Measurements from ENCODE around the gene PPP2R3B. TPM values are rescaled to one million over a fixed set of nuclear protein-coding genes. Genes with fewer than 3 reads are reported as not detected.

Gene PPP2R3B
- total and polyA plus RNA-seq, 11 donors = 60.9 to 186 (median 113) TPM

DNA sequence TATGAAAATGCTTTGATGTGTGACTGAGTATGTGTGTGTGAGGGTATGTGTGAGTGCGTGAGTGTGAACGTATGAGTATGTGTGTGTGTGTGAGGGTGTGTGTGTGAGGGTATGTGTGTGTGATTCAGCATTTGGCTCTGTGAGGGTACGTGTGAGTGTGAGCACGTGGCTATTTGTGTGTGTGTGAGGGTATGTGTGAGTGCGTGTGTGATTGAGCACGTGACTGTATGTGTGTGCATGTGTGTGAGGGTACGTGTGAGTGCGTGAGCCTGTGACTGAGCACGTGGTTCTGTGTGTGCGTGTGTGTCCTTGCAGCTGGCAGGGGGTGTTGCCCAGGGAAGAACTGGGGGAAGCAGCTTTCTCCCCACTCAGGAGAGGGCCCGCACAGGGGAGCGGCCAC, 16.1 kb upstream of the PPP2R3B start:
- H3K4me3 ChIP-seq = no peak overlapping the region
- TF ChIP-seq, protein P1, sequence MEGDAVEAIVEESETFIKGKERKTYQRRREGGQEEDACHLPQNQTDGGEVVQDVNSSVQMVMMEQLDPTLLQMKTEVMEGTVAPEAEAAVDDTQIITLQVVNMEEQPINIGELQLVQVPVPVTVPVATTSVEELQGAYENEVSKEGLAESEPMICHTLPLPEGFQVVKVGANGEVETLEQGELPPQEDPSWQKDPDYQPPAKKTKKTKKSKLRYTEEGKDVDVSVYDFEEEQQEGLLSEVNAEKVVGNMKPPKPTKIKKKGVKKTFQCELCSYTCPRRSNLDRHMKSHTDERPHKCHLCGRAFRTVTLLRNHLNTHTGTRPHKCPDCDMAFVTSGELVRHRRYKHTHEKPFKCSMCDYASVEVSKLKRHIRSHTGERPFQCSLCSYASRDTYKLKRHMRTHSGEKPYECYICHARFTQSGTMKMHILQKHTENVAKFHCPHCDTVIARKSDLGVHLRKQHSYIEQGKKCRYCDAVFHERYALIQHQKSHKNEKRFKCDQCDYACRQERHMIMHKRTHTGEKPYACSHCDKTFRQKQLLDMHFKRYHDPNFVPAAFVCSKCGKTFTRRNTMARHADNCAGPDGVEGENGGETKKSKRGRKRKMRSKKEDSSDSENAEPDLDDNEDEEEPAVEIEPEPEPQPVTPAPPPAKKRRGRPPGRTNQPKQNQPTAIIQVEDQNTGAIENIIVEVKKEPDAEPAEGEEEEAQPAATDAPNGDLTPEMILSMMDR (IDR thresholded peaks at IDR 0.05) = no peak
- TF ChIP-seq POLR2A (IDR thresholded peaks at IDR 0.05) = no peak
- WGBS, 4 donors = 89 to 93% (median 89%) methylated on average over 12 of the region's 12 CpGs
- ATAC-seq (peak in 1 of 4 donors; percentile 24), DNase-seq (no peak)
- H3K36me3 ChIP-seq = no peaks in the 10 kb centered on the region
- H3K27me3 ChIP-seq = no peaks in the 10 kb centered on the region
- H3K4me1 ChIP-seq = peaks cover 0 to 3% (median 0%) of the 10 kb centered on the region in 12 donors
- no peak overlapping the region for H3K27ac ChIP-seq
- intact Hi-C loops (cut with DNase I) = no loop called here
- no peaks in the 10 kb centered on the region for H3K9me3 ChIP-seq

- 47 to 59% (median 57%) methylated on average over 15 of the region's 15 CpGs for WGBS, 4 donors
- DNase-seq (no peak), ATAC-seq (no peak)
Measured at GRCh38 chrX:400258-400657, 13.6 kb upstream of the PPP2R3B start.

DNA sequence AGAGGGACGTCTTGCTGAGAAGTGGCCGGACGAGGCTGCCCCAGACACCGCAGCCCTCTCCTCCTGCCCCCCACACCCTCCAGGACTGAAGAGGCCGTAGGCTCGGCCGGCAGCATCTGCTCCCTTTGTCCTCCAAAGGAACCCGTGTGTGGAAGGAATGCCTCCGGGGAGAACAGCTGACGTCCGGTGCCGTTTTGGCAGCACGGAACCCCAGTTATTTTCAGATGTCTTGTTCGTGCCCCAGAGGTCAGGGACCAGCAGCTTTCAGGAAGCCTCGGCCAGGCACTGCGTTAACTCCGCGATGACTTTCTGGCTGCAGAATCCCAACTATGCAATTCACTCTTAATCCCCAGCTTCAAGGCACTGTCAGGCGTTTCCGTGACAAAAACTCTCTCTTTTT, 10.9 kb upstream of the PPP2R3B start:
- WGBS, 4 donors = 6 to 9% (median 8%) methylated on average over 17 to 20 of the region's 20 CpGs
- peak; percentile 65 to 92 (median 87) for ATAC-seq
- Histone ChIP-seq H3K27me3 (no peaks in the 10 kb centered on the region), H3K9me3 (no peaks in the 10 kb centered on the region), H3K36me3 (no peaks in the 10 kb centered on the region), H3K27ac (peak overlapping the region in 9 of 12 donors; percentile 15 to 76 (median 58)), H3K4me3 (peak overlapping the region in 7 of 12 donors; percentile 8 to 34 (median 20)), H3K4me1 (peaks cover 0 to 11% (median 4%) of the 10 kb centered on the region in 12 donors)
- peak in 4 of 5 donors; percentile 65 to 74 (median 70) for DNase-seq
- intact Hi-C loops (cut with DNase I) = no loop called here
- no peak for TF ChIP-seq POLR2A (IDR thresholded peaks at IDR 0.05)
- TF ChIP-seq, protein P1 (IDR thresholded peaks at IDR 0.05) = no peak

More at GRCh38 chrX:400258-400657, 13.6 kb upstream of the PPP2R3B start:
- H3K27ac ChIP-seq = no peak overlapping the region
- TF ChIP-seq POLR2A (IDR thresholded peaks at IDR 0.05) = no peak
- TF ChIP-seq, protein P1 (IDR thresholded peaks at IDR 0.05) = no peak
- H3K27me3 ChIP-seq = no peaks in the 10 kb centered on the region
- no peaks in the 10 kb centered on the region for H3K9me3 ChIP-seq
- intact Hi-C loops (cut with DNase I) = no loop called here
- peaks cover 0 to 11% (median 4%) of the 10 kb centered on the region in 12 donors for H3K4me1 ChIP-seq
- no peaks in the 10 kb centered on the region for H3K36me3 ChIP-seq
- H3K4me3 ChIP-seq = no peak overlapping the region

- Histone ChIP-seq H3K4me3 (no peak overlapping the region), H3K4me1 (peaks cover 0 to 11% (median 4%) of the 10 kb centered on the region in 12 donors), H3K9me3 (no peaks in the 10 kb centered on the region), H3K27ac (no peak overlapping the region), H3K36me3 (no peaks in the 10 kb centered on the region), H3K27me3 (no peaks in the 10 kb centered on the region)
- intact Hi-C loops (cut with DNase I) = no loop called here
- 96 to 98% (median 97%) methylated on average over 7 of the region's 7 CpGs for WGBS, 4 donors
- no peak for ATAC-seq
- TF ChIP-seq, protein P1 (IDR thresholded peaks at IDR 0.05) = no peak
- TF ChIP-seq POLR2A (IDR thresholded peaks at IDR 0.05) = no peak
- no peak for DNase-seq
Measured at GRCh38 chrX:394830-395229, 8.1 kb upstream of the PPP2R3B start.

All from heart left ventricle (tissue), 16 donors.